GM18498 (cell line): ENCODE measurements around the gene NAA10.

Experiments used
- ATAC-seq: cut with Tn5 transposase; IDR thresholded peaks from one replicate; pipeline ENCODE4 v1.9.1; 2021; ENCODE audit warnings: mild to moderate bottlenecking, moderate library complexity; ENCODE audit not compliant: unreplicated experiment

NAA10 gene

DNA sequence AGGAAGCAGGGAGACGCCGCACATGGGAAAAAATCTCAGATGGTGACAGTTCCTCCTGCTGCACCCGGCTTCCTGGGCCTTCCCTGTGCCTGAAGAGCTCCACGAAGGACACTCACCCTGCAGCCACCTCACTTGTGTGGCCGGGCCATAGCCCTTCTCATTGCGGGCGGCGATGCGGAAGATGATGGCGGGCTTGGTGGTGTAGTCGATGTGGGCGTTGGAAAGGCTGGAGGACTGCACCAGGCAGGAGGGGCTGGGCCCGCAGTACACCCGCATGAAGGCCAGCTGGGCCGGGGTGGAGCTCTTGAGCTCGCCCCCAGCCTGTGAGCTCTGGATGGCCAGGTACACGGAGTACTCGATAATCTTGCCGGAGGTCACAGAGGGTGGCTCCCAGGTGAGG, 15.3 kb upstream of the NAA10 start:
- ATAC-seq = no peak

- no peak for ATAC-seq
Measured at GRCh38 chrX:153948847-153949805, 14.3 kb upstream of the NAA10 start.

DNA sequence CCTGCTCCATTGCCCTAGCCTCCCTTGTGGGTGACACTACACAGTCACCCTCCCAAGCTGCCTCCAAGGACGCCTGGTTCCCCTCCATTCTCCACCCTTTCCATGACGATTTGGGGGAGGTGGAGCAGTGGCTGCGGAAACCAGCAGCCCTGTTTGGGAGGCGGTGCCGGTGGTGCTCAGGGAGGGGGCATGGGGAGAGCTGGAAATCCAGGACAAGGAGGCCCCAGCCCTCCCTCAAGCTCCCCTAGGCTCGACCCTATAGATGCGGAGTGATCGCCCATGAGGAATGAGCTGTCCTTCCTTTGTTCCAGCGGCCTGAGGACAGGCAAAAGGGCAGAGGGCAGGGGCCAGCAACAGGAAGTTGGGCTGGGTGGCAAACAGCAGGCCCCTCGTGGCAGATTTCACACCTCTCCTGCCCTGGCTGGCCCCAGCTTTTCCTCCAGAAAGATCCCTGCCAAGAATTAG, 13.2 kb upstream of the NAA10 start:
- ATAC-seq = no peak

GRCh38 chrX:153947009-153947769, 12.4 kb upstream of the NAA10 start:
- ATAC-seq = peak; percentile 66

DNA sequence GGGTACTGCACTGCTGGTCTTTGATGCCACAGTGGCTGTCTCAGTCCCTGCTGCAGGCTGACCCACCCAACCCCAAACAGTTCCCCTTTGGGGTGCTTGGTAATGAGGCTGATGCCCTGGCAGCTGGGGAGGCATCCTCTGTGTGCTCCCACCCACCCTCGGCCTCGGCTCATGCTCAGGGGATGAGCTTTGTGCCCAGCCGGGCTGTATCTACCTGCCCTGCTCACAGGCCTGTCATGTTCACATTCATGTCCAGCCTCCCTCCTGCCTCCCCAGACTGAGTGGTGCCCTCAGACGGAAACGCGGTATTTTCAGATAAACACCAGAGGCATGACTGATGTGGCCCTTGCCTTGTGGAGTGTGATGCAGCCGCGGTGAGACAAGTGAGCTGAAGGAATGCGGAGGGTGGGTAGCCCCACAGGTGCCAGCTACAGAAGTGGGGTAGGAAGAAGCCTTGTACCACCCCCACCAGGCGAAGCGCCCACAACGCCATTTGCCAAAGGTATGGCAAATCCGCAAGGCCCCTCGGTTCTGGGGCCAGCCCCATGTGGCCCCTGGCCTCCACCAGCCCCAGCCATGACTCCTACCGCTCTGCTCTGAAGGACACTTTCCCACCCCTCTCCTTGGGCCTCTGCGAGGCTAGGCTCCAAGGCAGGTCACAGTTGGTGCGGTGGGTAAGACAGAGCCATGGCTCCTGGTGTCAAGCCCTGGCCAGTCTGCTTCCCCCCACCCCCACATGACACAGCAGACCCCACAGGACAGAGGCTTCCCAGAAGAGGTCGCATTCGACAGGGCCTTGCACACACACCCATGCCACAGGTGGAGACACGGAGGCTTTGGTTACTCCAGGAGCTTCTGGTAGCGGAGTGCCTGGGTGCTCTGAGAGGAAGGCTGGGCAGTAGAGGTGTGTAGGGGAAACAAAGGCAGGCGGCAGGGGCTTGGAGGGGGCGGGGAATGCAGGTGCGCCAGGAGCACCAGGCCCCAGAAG, 11.4 kb upstream of the NAA10 start:
- ATAC-seq = no peak

GRCh38 chrX:153944800-153945150, 9.9 kb upstream of the NAA10 start:
- ATAC-seq = no peak

GRCh38 chrX:153944140-153944799, 9.4 kb upstream of the NAA10 start, which contains the start of gene RENBP:
Gene RENBP (minus strand): TSS chrX:153944643. CDS start chrX:153944610, 33 bp downstream.
- ATAC-seq = no peak

GRCh38 chrX:153941336-153942252, 6.8 kb upstream of the NAA10 start:
- ATAC-seq = no peak

- no peak for ATAC-seq
Measured at GRCh38 chrX:153939573-153939972, 4.7 kb upstream of the NAA10 start.

DNA sequence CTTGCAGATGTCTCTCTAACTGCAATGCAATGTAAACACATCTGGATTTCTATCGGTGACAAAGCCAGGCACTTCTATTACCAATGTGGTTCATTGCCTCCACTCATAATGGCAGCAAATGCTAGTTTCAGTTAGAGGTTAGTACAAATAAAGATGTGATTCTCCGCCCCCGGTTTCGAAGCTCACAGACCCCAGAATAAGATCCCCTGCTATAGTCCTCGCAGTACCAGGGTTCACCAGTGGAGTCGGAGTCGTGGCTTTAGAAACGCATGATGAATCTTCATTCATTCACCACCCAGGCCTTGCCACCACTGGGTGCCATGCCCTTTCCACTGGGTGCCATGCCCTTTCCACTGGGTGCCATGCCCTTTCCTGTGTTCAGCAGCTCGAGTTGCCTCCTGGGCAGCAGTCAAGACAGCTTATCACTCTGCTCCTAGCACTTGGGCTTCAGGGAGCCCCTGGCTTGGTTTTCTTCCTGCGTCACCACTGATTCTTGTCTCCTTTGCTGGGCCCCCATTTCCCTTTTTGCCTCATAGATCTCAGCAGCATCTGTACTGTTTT, 3.5 kb upstream of the NAA10 start:
- no peak for ATAC-seq

GRCh38 chrX:153937056-153937455, 2.2 kb upstream of the NAA10 start:
- ATAC-seq = no peak

DNA sequence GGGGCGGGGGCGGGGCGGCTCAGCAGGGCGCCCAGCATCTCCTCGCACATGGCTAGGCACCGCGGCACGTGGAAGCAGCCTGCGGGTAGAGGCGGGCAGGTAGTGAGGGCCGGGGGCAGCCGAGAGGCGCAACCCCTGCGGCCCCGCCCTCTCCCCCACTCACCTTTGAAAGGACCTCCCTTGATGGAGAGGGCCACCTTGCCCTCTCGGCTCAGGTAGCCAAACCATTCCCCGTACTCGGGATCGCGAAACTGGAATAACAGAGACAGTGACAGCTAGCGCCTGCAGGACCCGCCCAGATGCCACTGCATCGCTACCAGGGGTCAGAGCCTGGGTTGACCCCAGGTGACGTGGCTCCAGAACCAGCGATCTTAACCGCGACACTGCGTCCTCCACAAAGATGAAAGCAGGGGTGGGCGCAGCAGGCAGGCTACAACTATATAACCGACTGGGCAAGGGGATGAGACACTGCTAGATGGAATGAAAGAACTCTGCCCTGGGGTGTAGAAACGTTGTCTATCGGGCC, 552 bp upstream of the NAA10 start:
- ATAC-seq = peak; percentile 8

- peak; percentile 24 for ATAC-seq
Measured at GRCh38 chrX:153934148-153934761, 582 bp downstream of the NAA10 start.

DNA sequence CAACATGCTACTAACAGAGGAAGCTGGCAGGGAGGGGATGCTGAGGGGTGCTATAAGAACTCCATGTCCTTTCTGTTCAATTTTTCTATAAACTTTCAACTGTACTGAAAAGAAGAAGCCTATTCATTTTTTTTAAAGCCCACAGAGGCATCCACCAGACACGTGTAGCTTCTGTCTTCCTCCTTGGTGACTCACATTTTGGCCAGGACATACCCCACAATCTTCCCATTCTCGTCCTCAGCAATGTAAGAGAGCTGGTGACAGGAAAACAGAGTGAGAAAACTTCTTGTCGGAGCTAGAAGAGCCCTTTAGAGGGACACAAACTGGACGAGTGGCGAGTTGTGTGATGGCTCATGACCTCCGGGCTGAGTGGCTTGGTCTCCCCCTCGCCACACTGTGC, 1.1 kb downstream of the NAA10 start:
- ATAC-seq = no peak

DNA sequence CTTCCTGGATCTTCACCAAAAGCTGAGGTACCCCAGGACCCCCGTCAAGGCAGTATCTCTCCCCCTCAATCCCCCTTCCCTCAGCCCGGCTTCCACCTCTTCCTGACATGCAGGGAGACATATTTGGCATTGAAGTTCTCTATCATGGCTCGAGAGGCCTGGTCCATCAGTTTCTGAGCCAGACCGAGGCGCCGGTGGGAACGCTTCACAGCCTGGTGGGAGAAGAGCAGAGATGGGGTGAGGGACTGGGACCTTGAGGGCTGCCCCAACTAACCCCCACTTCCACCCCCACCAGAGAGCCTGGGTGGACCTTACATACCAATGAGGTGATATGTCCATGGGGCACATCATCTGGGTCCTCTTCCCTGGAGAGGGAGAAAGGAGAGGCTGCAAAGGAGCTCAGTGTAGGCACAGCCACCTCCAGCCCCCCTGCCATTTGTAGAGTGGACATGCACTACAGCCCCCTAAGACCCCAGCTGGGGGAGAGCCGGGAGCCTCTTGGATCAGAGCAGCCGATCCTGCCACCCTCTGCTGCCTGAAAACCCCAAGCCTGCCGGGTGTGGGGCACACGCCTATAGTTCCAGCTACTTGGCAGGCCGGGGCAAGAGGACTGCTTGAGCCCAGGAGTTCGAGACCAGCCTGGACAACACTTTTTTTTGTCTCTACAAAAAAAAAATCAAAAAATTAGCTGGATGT, 2.5 kb downstream of the NAA10 start:
- no peak for ATAC-seq

DNA sequence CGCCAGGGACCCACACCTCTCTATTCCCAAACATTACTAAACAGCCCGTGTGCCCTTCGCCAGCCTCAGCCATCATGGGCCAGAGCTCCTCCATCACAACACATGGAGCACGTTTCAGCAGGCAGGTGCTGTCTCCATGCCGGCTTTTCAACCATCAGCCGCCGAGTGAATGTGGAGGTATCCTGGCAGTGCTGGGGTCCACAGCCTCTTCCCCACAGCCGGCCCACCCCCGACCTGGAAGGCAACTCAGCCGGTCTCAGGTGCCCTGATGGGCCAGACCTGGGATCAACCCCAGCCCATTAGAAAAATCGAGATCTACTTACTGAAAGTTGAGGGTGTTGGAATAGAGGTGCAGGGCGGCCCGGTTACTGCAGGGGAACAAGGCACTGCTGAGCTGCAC, 3.1 kb downstream of the NAA10 start:
- no peak for ATAC-seq

DNA sequence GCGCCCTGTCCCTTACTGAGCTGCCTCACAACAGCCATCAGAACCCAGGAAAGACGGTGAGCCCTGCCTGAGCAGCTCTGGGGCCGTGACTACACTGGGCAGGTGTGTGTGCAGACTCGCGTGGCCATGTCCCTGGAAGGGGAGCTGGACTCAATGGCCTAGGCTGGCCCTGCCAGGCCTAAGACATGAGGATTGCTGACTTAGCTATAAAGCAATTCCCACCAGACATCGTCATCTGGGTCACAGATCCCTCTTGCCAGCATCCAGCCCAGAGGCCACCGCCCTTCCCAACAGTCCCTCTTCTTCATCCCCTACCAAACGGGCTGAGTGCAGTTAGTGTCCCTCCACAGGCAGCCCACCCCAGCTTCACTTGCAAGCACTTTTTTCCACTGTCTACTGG, 3.7 kb downstream of the NAA10 start:
- ATAC-seq = no peak
